ENCODE measurements around the gene STARD13.

Gene STARD13

DNA sequence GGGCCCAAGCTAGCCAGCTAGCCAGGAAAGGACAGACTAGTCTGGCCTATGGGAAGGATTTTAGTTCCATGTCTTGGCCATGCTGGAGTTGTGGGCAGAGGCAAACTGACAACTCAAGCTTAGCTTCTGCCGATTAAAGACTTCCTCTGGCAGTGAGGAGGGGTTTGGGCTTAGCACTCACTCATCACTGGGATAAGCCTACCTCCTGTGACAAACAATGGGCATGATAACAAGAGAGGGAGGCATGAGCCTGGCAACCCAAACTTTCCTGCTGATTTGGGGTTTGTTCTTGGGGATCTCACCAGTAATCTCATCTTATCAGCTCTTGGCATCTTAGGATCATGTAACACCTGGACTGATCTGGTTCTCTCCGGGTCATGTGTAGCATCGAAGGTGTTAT lies 185.7 kb downstream of the STARD13 start:
- DNase-seq (ENCODE audit: low read depth in 2 of 2, low spot score in 1 of 2) = no peak

- DNase-seq (ENCODE audit: low read depth in 2 of 2, low spot score in 1 of 2) = no peak
These were observed 188.5 kb downstream of the STARD13 start for GRCh38 chr13:33096886-33097605.

GRCh38 chr13:33092073-33092987 lies 193.2 kb downstream of the STARD13 start:
- DNase-seq (ENCODE audit: low read depth in 2 of 2, low spot score in 1 of 2) = no peak

- DNase-seq (ENCODE audit: low read depth in 2 of 2, low spot score in 1 of 2) = no peak
These were observed 194.2 kb downstream of the STARD13 start for GRCh38 chr13:33091415-33091774.

DNA sequence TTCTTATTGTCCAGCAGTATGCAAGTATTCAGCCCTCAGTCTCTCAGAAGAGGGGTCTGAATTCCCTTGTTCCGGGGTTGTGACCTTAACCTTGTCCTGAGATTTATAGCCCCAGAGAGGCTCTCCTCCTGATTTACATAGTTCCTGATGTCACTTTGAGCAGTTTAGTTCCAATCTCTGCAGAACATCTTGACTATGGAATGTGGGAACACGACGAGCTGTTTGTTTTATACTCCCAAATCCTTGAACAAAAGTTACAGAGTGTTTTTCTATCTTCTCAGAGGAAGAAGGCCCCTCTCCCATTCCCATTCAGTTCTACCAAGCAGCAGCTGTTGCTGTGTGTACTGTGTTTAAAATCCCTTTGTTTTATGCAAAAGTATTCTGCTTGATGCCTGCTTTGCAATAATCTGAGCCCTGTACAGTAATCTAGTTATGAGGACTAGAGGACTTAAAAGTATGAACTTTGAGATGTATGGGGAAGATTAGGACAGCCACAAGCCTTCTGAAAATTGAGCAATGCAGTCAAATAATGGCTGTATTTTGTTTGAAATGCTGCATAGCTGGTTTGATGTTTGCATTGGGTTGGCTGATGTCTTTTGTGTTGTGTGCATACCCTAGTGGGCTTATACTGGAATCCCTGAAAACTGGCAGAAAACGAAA lies 194.7 kb downstream of the STARD13 start:
- no peak for DNase-seq (ENCODE audit: low read depth in 2 of 2, low spot score in 1 of 2)

DNA sequence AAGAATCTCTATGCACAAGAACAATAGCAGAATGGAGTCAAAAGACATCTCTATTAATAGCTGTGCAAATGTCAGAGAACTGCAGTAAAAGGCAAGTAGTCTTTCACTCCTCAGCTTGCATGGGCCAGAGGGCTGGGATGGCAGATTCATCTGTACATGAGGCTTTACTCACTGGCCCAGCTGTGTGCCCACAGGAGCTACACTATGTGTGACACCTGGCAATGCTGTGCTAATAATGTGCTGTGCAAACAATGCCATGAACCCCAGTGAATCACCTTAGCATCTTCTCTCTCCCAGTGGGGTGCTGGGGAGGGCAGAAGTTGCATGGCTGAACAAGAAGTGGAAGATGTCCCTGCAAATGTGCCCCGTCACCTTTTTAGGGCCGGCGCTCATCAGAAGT lies 196.2 kb downstream of the STARD13 start:
- DNase-seq (ENCODE audit: low read depth in 2 of 2, low spot score in 1 of 2) = no peak

GRCh38 chr13:33087790-33088189 lies 197.8 kb downstream of the STARD13 start:
- no peak for DNase-seq (ENCODE audit: low read depth in 2 of 2, low spot score in 1 of 2)

DNA sequence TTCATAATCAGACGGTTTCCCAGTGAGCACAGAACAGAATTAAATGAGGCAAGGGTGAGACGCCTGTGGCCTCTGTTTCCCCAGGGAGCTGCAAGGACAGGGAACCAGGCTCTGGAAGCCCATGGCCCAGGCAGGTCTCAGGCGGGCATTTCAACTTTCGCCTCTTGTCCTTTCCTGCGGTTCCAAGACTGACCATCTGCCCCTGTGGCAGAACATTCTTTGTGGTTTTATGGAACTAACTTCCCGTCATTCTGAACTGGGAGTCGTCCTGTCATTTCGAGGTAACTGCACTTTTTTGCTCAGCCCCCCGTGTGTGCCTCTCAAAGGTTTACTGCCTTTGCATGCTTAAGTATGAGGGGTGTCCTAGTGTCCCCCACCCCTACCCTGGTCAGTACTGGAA lies 198.5 kb downstream of the STARD13 start:
- DNase-seq (ENCODE audit: low read depth in 2 of 2, low spot score in 1 of 2) = no peak

GRCh38 chr13:33083054-33083453 lies 202.5 kb downstream of the STARD13 start:
- no peak for DNase-seq (ENCODE audit: low read depth in 2 of 2, low spot score in 1 of 2)

DNA sequence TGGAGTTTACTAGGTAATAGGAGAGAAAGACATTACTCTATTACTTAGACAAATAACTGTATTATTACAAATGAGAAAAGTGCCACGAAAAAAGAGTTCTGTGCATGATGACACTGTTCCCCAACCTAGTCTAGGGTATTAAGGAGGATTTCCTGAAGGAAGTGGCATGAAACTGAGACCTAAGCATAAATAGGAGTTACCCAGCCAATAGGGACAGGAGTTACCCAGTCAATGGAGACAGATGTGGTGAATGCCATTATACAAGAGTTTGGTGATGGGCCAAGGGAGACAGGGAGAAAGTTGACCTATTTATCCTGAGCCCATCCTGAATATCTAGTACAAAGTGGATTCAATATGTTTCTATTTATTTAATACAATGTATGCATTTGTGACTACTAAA lies 203.9 kb downstream of the STARD13 start:
- DNase-seq (ENCODE audit: low read depth in 2 of 2, low spot score in 1 of 2) = no peak

- DNase-seq (ENCODE audit: low read depth in 2 of 2, low spot score in 1 of 2) = no peak
These were observed 204.5 kb downstream of the STARD13 start for GRCh38 chr13:33080972-33081590.

- DNase-seq (ENCODE audit: low read depth in 2 of 2, low spot score in 1 of 2) = no peak
These were observed 205.6 kb downstream of the STARD13 start for GRCh38 chr13:33079960-33080359.

DNA sequence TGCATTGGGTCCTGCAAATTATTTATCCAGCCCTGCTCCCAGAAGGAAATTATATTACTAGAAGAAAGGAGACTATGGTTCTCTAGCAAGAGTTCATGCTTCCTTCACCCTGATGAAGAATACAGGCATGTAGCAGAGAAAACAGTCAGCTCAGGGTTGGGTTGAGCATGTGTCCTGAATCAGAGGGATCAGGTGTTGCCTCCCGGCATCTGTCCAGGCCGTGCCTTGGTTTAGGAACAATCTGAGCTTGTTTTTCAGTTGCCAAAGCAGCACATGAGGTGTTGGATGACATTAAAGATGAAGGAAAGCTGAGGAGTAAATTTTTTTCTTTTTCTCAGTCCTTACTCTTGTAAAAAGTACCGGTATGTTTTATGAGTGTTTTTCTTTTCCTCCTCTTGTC lies 207.3 kb downstream of the STARD13 start:
- no peak for DNase-seq (ENCODE audit: low read depth in 2 of 2, low spot score in 1 of 2)

- DNase-seq (ENCODE audit: low read depth in 2 of 2, low spot score in 1 of 2) = no peak
These were observed 209.3 kb downstream of the STARD13 start for GRCh38 chr13:33076001-33076992.

- DNase-seq (ENCODE audit: low read depth in 2 of 2, low spot score in 1 of 2) = no peak
These were observed 212.2 kb downstream of the STARD13 start for GRCh38 chr13:33073338-33073737.

DNA sequence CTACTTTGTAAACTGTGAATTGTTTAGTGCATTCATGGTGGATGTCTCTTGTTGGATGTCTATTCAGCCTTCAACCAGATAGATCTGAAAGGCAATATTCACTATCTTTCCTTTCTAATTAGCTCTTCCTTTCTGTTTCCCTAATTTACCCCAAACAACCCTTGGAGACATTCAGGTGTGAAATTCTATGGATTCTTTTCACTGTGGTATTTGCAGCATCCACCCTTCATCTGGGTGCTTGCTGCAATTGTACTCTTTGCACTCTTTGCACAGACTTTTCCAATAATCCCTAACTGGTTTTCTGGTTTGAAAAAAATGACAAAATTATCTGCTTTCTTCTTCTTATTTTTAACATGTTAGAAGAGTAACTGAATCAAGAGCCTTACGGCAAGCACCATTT lies 212.8 kb downstream of the STARD13 start:
- DNase-seq (ENCODE audit: low read depth in 2 of 2, low spot score in 1 of 2) = no peak

DNA sequence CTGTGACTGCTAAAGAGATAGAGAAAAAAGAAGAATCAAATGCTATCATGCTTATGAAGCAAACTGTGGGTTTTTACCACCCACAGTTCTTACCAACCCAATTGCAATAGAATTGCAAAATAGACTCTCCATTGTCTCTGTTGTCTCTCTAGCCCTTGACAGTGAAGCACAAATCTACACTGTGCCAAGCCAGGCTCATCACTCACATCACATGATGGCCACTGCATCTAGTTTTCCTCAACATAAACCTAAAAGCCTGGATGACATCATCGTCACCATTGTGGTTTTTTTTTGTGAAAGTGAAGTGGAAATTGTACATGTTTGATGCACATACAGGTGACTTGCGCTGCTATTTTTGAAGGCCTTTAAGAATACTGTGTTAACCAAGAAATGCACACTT lies 213.3 kb downstream of the STARD13 start:
- no peak for DNase-seq (ENCODE audit: low read depth in 2 of 2, low spot score in 1 of 2)

DNA sequence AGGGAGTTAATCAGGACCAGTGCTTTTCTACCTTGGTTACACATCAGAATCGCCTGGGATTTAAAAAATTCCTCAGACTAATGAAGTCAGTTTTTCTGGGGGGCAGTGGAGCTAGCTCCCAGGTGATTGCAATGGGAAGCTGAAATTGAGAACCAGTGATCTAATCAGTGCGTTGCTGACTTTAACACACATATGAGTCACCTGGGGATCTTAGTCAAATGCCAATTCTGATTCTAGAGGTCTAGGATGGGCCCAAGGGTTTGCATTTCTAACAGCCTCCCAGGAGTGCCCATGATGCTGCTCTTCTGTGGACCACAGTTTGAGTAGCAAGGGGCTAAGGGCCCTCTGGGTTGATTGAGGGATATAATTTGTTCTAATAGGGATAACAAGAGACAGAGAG lies 214.8 kb downstream of the STARD13 start:
- no peak for DNase-seq (ENCODE audit: low read depth in 2 of 2, low spot score in 1 of 2)

DNA sequence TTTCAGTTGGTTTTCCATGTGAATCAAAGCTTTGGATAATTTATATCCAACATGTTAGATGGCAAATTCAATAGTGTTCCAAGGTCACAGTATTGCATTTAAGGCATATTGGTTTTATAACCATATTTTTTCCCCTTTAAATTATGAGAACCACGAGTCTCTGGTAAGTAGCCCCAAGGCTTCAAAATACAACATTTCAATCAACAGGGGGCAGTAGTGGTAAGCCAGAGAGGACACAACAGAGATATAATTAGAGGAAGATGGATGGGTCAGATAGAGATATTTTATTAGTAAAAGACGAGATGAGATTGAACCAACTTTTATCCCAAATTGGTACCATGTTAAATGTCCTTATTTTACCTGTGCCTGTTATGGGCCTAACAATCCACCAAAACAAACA lies 216.2 kb downstream of the STARD13 start:
- no peak for DNase-seq (ENCODE audit: low read depth in 2 of 2, low spot score in 1 of 2)

DNA sequence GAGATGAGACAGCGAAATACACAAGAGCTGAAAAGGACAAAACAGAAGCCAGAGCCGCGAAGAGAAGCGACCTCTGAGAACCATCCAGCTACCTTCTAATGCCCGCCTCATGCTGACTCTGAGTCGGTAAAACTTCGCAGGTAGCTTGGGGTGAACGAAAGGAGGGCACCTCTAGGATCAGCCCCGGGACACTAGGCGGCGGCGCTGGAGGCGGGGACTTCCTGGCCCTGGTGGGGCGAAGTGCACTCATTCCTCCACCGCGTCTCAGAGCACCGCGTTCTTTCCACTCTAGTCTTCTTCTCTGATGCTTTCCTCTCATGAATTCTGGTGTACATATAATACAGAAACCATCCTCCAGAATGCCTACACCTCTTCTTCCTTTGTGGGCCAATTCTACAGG lies 219.2 kb downstream of the STARD13 start:
- no peak for DNase-seq (ENCODE audit: low read depth in 2 of 2, low spot score in 1 of 2)

Measured in stimulated activated CD8-positive, alpha-beta memory T cell treated with anti-CD3 and anti-CD28 coated beads, Interleukin-4, amount 100 ng/mL, for 4 hours (primary cell).